ENCODE results near the gene TBCD.

The TBCD gene

DNA sequence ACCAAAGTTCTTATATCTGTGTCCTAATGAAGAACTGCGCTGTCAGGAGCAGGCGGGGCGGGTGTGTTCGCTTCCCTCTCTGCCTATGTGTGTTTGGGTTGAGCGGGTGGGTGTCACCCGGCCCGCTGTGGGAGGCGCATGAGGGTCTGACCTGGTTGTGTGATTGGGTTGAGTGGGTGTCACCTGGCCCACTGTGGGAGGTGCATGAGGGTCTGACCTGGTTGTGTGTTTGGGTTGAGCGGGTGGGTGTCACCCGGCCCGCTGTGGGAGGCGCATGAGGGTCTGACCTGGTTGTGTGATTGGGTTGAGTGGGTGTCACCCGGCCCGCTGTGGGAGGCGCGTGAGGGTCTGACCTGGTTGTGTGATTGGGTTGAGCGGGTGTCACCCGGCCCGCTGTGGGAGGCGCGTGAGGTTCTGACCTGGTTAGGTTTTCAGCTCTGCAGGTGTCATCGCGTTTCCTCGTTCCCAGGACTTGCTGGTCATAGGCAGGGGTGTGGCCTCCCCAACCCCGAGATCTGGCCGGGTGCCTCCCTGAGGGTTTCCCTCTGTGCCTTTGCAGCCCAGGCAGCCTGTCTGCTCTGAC lies 157.5 kb downstream of the TBCD start:
- no peak for DNase-seq

DNA sequence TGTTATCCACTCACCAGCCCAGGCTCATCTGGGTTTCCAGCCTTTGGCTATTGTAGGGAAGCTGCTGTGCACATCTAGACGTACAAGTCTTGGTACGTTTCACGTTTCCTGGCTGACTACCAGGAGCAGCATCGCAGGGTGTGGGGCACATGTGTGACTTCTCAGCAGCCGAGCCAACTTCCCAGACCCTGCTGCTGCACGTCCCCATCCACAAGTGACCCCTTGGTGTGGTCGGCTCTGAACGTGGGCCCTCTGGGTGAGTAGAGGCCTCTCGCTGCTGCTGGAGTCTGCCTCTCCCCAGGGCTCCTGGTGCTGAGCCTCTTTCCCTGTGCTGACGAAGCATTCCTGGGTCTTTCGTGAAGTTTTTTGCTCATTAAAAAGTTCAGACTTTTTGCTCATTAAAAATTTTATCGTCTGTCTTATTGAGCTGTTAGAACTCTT lies 158.2 kb downstream of the TBCD start:
- DNase-seq: no peak

DNA sequence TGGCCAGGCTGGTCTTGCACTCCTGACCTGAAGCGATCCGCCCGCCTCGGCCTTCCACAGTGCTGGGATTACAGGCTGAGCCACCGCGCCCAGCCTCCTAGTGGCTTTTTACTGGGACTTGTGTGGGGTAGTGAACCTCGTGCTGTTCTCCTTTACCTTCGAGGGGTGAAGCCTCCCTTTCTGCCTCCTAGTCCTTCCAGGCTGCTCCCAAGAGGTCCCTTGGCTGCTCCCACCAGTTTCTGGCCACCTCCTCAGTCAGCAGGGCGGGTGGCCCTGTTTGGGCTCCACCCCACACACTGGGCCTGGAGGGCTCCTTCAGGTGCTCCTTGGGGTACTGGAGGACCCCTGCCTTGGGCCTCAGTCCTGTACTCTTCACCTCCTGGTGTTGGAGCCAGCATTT lies 158.9 kb downstream of the TBCD start:
- no peak for DNase-seq

DNA sequence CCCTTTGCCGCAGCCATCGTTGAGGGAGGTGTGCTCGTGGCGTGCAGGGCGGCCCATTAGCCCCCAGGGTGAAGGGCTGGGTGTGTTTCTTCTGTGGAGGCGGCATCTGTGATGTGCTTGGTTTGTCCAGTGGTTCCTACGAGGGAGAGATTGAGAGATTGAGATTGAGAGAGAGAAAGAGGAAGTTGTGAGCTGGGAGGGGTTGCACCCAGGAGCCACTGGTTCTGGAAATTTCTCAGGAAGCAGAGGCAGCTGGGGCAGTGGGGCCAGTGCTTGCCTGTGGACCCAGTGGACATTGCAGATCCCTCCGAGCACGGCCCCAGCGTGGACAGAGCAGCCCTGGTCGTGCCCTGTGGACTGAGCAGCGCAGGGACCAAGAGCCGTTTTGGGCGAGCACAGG lies 160.0 kb downstream of the TBCD start:
- no peak for DNase-seq

DNA sequence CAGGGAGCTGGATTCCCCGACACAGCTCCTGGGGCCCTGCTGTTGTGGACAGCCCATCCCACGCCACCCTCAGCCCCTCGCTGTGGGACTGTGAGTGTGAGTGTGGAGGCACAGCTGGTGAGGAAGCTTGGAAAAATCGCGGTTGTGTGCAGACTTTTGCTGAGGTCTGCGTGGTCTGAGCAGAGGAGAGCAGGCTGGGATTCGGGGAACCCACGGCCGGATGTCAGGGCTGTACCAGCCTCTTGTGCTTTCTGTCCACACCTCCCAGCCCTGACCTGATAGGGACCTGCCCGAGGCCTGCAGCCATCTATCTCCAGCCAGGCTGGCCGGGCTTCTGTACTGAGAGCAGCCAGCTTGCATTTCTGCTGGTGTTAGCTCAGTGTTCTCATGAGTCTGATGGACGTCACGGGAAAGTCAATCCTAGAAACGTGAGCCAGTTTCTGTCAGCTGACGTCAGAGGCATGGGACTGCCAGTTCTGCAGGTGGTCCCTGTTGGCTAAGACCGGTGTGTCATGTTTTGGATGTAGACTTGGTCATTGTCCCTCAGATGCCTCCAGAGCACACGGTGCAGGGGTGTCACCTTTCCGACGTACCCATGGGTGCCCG lies 160.7 kb downstream of the TBCD start:
- DNase-seq: no peak

DNA sequence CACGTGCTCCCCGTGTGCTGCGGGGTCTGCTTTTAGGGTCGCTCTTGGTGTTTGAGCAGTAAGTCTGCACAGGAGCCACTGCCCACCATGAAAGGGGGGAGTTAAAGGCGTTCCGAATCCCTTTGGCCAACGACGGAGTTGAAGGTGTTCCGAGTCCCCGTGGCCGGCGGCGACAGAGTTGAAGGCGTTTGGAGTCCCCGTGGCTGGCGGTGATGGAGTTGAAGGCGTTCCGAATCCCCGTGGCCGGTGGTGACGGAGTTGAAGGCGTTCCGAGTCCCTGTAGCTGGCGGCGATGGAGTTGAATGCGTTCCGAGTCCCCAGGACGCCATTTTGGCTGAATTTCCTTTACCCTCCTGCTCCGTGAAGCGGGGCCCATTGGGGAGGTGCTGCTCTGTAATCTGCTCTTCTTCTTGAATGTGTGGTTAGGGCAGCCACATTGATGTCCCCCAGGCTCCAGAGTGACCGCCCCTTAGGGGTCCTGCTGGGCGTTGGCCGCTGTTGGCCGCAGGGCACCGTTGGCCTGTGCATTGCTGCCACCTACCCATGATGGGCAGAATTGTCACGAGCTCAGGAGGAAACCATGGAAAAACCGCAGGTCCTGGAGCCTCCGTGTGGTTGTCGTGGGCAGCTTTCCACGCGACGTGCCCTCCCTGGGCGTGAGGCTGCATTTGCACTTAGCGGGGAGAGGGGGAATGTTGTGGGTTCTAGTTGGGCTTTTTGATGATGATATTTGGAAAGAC lies 161.6 kb downstream of the TBCD start:
- DNase-seq: no peak

DNA sequence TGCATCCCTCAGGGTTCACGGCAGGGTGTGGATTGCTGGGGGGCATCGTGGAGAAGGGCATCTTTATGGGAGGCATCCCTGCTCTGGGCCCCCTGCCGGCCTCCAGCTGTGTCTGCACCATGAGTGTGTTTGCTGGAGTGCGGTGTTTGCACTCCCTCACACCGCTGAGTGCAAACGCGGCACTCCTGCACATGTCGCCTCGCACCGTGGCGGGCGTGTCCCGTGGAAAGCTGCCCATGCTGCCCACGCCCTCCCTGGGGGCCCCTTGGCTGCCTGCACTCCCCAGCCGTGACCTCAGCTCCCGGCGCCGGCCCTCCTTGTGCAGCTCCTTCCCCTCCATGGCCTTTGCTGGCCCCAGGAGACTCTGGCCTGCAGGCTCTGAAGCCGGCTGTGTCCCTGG lies 162.5 kb downstream of the TBCD start:
- no peak for DNase-seq

DNA sequence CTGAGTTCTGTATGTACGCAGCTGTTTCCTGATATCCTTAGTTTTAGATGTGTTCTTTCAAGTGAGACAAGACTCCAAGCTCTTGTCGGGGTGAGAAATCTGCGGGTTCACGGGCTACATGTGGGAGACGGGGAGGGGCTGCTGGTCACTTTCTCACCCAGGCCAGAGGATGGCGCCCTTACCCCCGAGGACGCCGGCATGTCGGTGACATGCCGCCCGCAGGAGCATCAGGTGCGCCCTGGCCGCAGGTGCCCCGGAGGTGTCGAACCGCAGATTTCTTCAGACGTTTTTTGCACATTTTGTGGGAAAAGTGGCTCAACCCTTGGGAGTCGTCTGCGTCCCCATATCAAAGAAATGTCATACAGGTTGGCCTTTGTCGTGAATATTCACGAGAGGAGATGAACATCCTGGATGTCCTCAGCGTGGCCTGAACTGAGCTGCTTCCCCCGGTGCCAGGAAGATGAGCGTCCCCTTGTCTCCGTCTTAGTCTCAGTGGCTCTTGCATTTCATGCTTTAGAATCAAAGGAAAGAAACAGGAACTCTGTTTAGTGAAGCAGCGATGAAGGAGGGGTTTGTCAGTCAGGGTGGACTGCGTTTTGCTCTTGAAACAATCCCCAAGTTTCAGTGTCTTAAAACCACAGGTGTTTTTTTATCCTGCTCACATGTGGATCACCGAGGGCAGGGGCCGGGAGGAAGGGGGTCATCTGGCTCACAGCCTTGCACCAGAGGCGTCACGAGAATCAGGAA lies 163.3 kb downstream of the TBCD start:
- DNase-seq: no peak

DNA sequence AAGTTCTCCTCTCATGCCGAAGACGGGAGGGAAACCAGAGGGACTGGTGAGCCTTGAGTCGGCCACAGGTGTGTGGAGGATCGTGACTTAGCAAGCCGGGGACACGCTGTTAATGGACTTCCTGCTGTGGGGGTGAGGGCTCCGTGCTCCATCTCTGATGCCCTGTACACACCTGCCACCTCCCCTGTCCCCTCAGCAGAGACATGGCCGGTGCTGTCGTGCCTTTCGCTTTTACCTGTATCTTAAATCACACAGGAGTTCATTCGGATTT lies 163.8 kb downstream of the TBCD start:
- no peak for DNase-seq

DNA sequence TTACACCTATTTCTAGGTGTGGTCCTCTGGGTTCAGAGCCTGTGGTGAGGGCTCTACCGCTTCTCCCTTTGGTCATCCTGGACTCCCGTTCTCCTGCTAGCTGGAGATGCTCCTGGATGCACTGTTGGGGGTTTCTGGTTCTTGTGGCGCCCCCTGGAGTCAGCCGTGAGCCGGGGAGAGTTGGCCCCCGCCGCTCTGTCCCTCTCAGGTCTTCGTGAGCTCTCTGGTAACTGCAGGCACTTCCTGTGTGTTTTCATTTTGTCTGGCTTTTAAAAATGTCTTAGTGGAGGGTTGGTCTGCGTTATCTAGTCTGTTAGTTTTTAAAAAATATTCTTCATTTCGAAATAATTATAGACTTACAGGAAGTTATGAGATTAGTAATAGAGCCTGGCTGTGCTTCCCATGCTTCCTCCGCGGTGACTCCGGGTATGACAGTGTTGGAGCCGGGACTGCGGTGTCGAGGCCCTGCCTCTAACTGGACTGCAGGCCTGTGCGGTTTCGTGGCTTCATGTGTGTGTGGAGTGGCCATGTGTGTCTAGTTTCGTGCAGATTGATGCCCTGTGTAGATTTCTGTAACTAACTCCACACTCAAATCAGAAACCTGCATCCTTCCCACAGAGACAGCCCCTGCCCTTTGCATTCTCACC lies 166.0 kb downstream of the TBCD start:
- DNase-seq: peak; percentile 17

DNA sequence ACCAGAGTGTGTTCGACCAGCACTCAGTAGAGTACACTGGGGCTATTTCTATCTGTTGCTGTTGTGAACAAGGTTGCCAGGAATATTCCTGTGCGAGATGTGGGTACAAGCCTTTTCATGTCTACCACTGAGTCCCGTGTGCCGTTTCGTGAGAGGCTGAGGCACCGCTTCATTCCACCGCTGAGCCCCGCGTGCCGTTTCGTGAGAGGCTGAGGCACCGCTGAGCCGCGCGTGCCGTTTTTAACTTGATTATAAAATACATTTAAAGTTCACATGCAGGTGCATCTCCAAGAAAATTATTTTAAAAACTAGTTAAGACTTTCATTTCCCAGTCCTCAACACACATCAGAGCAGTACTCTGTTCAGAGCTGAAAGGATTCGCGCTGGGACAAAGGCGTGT lies 166.6 kb downstream of the TBCD start:
- DNase-seq: no peak

DNA sequence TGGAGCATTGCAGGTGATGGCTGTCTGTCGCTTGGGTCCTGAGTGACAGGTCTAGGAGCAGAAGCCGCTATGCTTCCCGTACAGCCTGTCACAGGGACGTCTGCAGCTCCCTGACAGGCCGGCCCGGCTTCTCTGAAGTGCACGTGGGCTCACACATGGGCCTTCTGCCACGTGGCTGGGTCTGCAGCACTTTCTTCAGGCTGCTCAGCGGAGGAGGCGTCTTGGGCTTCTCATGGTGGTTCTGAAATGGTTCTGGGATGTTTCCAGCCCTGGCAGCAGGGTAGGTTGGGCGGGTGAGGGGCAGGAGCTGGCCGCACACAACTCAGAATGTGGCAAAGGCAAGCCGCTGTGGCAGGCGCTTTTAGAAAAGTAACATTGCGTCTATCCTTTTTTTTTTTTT lies 168.3 kb downstream of the TBCD start:
- DNase-seq: no peak

DNA sequence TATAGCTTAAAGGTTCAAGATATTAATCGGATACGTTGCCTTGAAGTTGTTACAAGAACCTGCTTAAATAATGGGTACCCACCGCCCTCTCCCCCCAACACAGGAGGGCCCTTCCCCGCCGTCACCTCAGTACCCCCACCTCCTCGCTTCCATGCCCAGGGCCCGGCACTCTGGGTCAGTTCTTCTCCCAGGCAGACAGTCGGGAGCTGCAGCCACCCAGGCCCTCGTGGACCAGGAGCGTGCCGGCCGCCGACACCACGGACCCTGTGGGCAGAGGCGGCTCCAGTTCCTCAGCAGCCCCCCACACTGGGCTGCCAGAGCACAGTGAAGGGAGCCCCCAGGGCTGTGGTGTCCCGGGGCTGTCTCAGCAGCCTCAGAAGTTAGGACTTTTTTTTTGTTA lies 168.8 kb downstream of the TBCD start:
- DNase-seq: no peak

DNA sequence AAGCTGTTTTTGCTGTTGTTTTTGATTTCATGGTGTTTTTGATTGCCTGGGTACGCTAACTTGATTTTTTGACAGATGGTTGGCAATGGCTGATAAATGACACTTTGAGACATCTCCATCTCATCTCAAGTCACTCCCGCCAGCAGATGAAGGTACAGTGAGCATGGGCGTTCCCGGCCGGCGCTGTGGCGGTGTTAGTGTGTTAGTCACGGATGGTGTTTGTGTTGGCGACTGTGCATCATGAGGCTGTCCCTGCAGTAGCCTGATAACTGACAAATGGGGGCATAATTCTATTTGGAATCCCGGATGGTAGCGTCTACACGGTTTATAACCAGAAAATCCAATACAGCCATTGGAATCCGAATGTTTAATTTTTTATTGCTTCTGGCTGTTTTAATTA lies 169.6 kb downstream of the TBCD start:
- no peak for DNase-seq

DNA sequence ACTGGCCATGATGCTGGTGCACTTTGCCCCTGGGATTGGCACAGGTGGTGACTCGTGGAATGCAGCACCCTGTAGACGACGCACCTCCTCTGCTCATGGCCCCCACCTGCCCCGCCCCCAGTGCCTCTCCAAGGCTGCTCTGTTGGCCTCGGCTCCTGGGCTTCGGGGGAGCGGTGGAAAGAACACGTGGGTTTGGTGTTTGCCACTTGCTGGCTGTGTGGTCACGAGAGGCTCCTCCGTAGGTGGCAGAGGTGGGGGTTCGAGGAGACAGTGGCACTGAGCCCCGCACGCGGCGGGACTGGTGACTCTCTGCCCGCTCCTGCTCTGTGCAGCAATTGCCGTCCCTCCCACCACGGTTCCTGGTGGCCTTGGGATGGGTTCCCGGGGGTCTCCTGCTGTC lies 170.8 kb downstream of the TBCD start:
- no peak for DNase-seq

DNA sequence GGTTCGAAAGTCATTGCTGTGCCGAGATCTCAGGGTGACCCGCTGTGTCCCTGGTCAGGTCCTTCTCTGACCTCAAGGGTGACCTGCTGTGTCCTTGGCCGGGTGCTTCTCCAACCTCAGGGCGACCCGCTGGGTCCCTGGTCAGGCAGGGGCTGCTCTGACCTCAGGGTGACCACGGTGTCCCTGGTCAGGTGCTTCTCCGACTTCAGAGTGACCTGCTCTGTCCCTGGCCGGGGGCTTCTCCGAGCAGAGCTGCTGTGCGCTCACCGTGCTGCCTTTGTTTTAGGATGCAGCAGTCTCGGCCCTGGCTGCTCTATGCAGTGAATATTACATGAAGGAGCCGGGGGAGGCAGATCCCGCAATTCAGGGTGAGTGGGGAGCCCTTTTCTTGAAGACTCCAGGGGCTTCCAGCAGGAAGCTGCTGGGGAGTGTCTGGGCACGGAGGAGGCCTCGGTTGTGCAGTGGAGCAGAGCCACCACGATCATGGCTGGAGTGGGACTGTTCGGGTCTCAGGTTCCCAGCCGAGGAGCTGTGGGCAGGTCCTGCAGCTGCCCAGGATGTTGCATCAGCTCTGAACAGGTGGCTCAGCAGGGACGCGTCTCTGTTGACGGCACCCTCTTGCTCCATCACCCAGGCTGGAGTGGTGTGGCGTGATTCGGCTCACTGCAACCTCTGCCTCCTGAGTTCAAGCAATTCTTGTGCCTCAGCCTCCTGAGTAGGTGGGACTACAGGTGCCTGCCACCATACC lies 171.7 kb downstream of the TBCD start:
- no peak for DNase-seq

DNA sequence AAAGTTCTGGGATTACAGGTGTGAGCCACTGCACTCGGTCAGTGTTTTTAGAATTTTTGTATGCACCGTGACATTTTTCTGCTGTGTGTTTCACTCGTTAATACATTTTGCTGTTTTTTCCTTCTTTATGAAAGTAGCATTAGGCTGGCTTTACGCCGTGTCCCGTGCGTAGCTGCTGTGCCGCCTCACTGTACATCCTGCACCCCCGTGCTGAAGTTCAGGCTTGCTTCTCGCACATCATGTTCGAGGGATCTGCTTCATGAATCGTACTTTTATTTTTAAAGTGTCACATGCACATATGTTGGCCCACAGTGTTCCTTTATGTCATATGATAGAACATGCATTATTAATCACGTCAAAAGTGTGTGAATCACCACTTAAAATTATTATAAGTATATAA lies 172.3 kb downstream of the TBCD start:
- no peak for DNase-seq

DNA sequence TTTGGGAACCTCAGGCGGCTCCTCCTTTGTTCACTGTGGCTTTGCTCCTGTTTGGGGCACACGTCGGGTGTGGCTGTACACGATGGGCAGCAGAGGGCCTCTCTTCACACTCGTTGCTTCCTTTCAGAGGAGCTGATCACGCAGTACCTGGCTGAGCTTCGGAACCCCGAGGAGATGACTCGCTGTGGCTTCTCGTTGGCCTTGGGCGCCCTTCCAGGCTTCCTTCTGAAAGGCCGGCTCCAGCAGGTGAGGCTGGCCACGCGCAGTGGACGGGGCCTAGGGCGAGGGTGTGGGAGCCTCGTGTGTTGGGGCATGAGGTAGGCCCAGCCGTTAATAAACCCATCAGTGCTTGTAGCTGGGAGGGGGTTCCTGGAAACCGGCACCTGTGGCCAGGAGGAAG lies 172.9 kb downstream of the TBCD start:
- no peak for DNase-seq

DNA sequence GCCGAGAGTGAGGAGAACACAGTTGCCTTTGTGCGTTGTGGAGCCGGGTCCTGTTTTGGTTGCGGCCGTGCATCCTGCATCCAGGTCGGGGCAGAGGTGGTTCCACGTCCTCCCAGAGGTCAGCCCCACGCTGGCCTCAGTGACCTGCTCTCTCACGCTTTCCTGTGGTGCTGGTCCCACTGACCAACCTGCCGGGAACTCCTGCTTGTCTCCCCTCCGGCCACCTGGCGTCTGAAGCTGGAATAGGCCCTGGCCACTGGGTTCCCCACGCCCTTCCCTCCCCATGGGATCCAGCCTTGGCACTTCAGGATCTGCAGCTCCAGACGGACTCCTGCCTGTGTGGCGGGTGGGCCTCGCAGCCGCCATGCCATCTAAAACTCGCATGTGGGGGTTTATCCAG lies 173.5 kb downstream of the TBCD start:
- DNase-seq: no peak

DNA sequence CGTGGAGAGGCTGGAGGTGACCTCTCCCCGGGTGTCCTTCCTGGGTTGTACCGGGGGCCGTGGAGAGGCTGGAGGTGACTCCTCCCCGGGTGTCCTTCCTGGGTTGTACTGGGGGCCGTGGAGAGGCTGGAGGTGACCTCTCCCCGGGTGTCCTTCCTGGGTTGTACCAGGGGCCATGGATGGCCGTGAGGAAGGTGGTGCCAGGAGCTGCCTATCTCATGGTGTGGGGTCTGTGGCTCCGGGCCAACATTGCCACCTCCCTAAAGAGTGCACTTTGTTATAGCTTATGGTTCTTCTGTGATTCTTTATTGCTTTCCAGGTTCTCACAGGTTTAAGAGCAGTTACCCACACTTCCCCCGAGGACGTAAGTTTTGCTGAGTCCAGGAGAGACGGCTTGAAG lies 174.2 kb downstream of the TBCD start:
- DNase-seq: no peak

DNA sequence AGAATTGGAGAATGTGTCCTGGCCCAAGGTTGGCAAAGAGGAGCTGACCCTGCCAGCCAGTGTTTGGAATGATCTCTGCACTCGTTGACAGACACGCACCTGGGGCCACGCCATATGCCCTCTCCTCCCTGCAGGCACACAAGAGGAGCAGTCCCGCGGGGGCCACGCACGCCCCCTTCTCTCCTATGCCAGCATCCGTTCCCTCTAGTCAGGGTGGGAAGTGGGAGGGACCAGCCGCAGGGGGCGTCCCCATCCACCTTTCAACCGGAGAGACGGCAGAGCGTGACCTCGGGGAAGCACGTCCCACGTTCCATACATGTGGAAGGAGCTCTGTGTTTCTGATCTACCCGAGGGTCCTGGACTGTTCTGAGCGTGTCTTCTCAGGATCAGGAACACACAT lies 174.9 kb downstream of the TBCD start:
- DNase-seq: no peak

DNA sequence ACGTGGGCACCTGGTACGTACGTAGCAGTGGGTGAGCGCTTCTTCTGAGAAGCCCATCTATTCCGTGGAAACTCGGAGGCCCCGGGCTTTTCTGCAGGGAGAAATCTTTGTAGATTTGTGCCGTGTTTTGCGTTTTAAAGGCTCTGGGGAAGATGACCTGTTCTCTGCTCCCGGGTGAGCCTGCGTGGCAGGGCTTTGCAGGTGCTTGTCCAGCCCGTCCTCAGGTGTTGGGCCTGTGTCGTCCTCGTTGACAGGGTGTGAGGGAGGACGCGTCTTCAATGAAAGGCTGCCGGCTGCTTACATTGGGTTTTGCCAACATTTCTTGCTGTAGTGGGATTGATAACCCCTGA lies 175.4 kb downstream of the TBCD start:
- no peak for DNase-seq

All from effector CD4-positive, alpha-beta T cell (primary cell).